Frontal cortex (tissue), 1 donor: ENCODE data around the gene DMRTC1B. TPM values are rescaled to one million over a fixed set of nuclear protein-coding genes. Genes with fewer than 3 reads are reported as not detected.

Source experiments
- small RNA-seq: library from RNA; depleted of rRNA; stranded (forward); fragments of <200 nt; gene quantifications from one replicate; pipeline ENCODE3, GENCODE V24; 2014
- total RNA-seq: library from RNA; depleted of rRNA; stranded (reverse); fragments of >200 nt; gene quantifications from one replicate; pipeline ENCODE4 v1.2.3, GENCODE V29; 2014

The DMRTC1B gene
- total RNA-seq, 1 donor from 2014 or later: 0.41 TPM

Small RNA genes lying within 50 kb of the gene (small RNA-seq; reads per million reads assigned to genes)
- not detected for gene RNU1-112P

Other genes with a start within 250 kb of the DMRTC1B start
- 31.0 TPM for gene HDAC8, start 204.0 kb upstream of the DMRTC1B start, total RNA-seq
- gene PHKA1, start 62.6 kb upstream of the DMRTC1B start, total RNA-seq: 2.4 TPM
- not detected for gene FAM236B, start 5.8 kb downstream of the DMRTC1B start, total RNA-seq
- gene FAM236D, start 31.3 kb downstream of the DMRTC1B start, total RNA-seq: not detected
- not detected for gene FAM236C, start 135.7 kb downstream of the DMRTC1B start, total RNA-seq
- gene FAM236A, start 161.3 kb downstream of the DMRTC1B start, total RNA-seq: not detected
- gene DMRTC1, start 166.9 kb downstream of the DMRTC1B start, total RNA-seq: not detected
- not detected for gene PABPC1L2B, start 226.0 kb downstream of the DMRTC1B start, total RNA-seq